Tibial nerve (tissue), 4 donors: ENCODE data around the gene MKLN1. TPM values are rescaled to one million over a fixed set of nuclear protein-coding genes. Genes with fewer than 3 reads are reported as not detected.

Source experiments
- DNase-seq, 2 donors: peaks; one replicate each; pipeline ENCODE4 v3.0.0-alpha.2; 2019; ENCODE audit warnings: low spot score in 2 of 2
- H3K27ac ChIP-seq, 4 donors: fragments of 200-600 bp; sonication (generic) in 3 of 4; one replicate each; pipeline ENCODE4 v1.5.1; 2017 to 2019; ENCODE audit warnings: mild to moderate bottlenecking in 1 of 4
- H3K27me3 ChIP-seq, 2 donors: fragments of 200-600 bp; sonication (generic) in 1 of 2; one replicate each; pipeline versions ENCODE4 v1.5.1 to v1.6.0; 2017 to 2019
- H3K36me3 ChIP-seq, 3 donors: fragments of 200-600 bp; sonication (generic); one replicate each; pipeline ENCODE4 v1.5.1; 2018 to 2019
- H3K4me1 ChIP-seq, 4 donors: fragments of 200-600 bp; sonication (generic) in 3 of 4; one replicate each; pipeline ENCODE4 v1.5.1; 2017 to 2019
- H3K4me3 ChIP-seq, 4 donors: fragments of 200-600 bp; sonication (generic) in 3 of 4; one replicate each; pipeline ENCODE4 v1.5.1; 2017 to 2019; ENCODE audit warnings: mild to moderate bottlenecking in 1 of 4, moderate library complexity in 1 of 4
- H3K9me3 ChIP-seq, 4 donors: fragments of 200-600 bp; sonication (generic) in 3 of 4; one replicate each; pipeline ENCODE4 v1.5.1; 2017 to 2019
- EP300 ChIP-seq, 2 donors: sonication (generic); formaldehyde crosslinking; IDR thresholded peaks; one replicate each; pipeline ENCODE4 v1.6.1; 2017; ENCODE audit warnings: antibody characterized with exemption in 2 of 2, mild to moderate bottlenecking in 1 of 2
- POLR2A ChIP-seq, 2 donors: fragments of 450-650 bp; IDR thresholded peaks; one replicate each; pipeline ENCODE4 v1.6.1; 2017; ENCODE audit warnings: antibody characterized with exemption in 2 of 2, mild to moderate bottlenecking in 2 of 2, moderate library complexity in 2 of 2
- WGBS, 2 donors: methylation state at CpG; one replicate each; pipeline ENCODE4 v1.1.5; 2018; 5-methylcytosine and 5-hydroxymethylcytosine counted together
- total RNA-seq, 4 donors: library from RNA; depleted of rRNA; stranded (reverse); fragments of >200 nt; gene quantifications; one replicate each; pipeline ENCODE4 v1.1.0, GENCODE V29; 2016
- TF ChIP-seq, protein P1 (sequence below), 5 experiments: fragments of 200-600 bp in 3 of 5; fragments of 450-650 bp in 2 of 5; sonication (generic) in 3 of 5; IDR thresholded peaks; one replicate each; pipeline ENCODE4 v1.5.1; 2016 to 2019; ENCODE audit warnings: antibody characterized with exemption in 5 of 5, mild to moderate bottlenecking in 3 of 5, moderate library complexity in 2 of 5

The MKLN1 gene
- total RNA-seq, 4 donors from 2014 or later, result 86.4 to 143 (median 95.0) TPM

DNA sequence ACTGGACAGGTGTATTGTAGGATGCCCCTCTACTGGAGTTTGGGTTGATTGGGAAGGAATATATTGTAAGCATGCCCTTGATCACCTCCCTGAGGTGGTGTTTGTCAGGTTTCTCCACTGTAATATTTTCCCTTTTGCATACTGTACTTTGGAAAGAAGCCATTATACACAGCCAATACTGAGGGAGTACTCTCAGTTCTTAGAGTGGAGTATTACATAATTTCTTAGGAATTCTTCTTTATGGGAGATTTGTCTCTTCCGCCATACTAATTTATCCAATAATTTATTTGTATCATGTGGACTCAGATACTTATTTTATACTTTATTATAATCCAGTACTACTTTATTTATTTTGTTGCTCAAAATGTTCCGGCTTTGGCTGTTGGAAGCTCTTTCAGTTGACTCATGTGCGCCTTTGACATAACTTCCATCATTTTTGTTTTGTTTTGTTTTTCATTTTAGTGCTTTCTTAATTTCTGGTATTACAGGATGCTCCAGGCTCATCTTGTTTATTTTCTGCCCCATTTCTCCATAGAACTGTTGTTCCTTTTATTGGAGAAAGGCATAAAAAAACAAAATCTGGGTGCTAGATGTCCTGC, 29.7 kb downstream of the MKLN1 start:
- peaks cover 0 to 79% (median 20%) of the 10 kb centered on the region in 4 donors for H3K4me1 ChIP-seq
- H3K27ac ChIP-seq, result peak overlapping the region in 2 of 4 donors; percentile 40 to 58
- no peaks in the 10 kb centered on the region for H3K9me3 ChIP-seq

DNA sequence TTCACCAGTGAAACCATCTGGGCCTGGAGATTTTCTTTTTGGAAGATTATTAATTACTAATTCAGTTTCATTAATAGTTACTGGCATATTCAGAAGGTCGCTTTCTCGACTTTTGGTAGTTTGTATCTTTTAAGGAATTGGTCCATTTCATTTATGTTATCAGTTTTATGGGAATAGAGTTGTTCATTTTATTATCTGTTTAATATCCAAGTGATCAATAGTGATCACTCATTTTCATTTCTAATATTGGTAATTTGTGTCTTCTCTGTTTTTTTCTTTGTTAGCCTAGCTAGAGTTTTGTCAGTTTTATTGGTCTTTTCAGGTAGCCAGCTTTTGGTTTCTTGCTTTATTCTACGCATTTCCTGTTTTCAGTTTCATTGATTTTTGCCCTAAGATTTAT, 31.0 kb downstream of the MKLN1 start:
- no peaks in the 10 kb centered on the region for H3K36me3 ChIP-seq
- no peaks in the 10 kb centered on the region for H3K9me3 ChIP-seq
- H3K4me1 ChIP-seq, result peaks cover 0 to 78% (median 20%) of the 10 kb centered on the region in 4 donors
- WGBS, 2 donors, result 95 to 99% methylated on average over 3 of the region's 3 CpGs
- TF ChIP-seq, protein P1, sequence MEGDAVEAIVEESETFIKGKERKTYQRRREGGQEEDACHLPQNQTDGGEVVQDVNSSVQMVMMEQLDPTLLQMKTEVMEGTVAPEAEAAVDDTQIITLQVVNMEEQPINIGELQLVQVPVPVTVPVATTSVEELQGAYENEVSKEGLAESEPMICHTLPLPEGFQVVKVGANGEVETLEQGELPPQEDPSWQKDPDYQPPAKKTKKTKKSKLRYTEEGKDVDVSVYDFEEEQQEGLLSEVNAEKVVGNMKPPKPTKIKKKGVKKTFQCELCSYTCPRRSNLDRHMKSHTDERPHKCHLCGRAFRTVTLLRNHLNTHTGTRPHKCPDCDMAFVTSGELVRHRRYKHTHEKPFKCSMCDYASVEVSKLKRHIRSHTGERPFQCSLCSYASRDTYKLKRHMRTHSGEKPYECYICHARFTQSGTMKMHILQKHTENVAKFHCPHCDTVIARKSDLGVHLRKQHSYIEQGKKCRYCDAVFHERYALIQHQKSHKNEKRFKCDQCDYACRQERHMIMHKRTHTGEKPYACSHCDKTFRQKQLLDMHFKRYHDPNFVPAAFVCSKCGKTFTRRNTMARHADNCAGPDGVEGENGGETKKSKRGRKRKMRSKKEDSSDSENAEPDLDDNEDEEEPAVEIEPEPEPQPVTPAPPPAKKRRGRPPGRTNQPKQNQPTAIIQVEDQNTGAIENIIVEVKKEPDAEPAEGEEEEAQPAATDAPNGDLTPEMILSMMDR (IDR thresholded peaks at IDR 0.05), result no peak
- TF ChIP-seq EP300 (IDR thresholded peaks at IDR 0.05), result no peak
- TF ChIP-seq POLR2A (IDR thresholded peaks at IDR 0.05), result no peak
- no peak for DNase-seq
- no peak overlapping the region for H3K4me3 ChIP-seq
- H3K27ac ChIP-seq, result no peak overlapping the region
- H3K27me3 ChIP-seq, result no peaks in the 10 kb centered on the region

More for the DNA sequence above, 29.7 kb downstream of the MKLN1 start:
- DNase-seq, result no peak
- Histone ChIP-seq H3K36me3 (no peaks in the 10 kb centered on the region), H3K4me3 (no peak overlapping the region), H3K27me3 (no peaks in the 10 kb centered on the region)
- TF ChIP-seq EP300 (IDR thresholded peaks at IDR 0.05) (no peak), POLR2A (IDR thresholded peaks at IDR 0.05) (no peak)
- TF ChIP-seq, protein P1 (IDR thresholded peaks at IDR 0.05), result no peak
- 85% methylated on average over 3 of the region's 3 CpGs for WGBS, 2 donors

DNA sequence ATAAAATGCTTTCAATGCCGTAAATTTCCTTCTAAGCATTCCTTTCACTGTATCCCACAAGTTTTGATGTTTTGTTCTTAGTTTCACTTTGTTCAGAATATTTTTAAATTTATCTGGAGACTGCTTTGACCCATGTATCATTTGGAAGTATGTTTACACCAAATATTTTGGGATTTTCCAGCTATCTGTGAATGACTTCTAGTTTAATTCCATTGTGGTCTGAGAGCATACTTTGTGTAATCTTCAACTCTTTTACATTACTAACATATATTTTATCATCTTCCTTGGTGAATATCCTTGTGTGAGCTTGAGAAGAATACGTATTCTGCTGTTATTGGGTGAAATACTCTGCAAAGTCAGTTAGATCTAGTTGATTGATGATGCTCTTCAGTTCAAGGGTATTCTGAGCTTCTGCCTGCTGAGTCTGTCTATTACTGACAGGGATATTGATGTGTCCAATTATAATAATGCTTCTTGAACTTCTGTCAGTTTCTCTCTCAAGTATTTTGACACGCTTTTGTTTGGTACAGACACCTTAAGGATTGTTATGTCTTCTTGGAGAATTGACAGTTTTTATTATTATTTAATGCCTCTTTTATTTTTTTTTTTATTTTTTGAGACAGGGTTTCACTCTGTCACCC, 31.6 kb downstream of the MKLN1 start:
- no peaks in the 10 kb centered on the region for H3K27me3 ChIP-seq
- no peak overlapping the region for H3K4me3 ChIP-seq
- no peak overlapping the region for H3K27ac ChIP-seq
- WGBS, 2 donors, result 82 to 87% methylated on average over 3 of the region's 3 CpGs
- peaks cover 0 to 77% (median 22%) of the 10 kb centered on the region in 4 donors for H3K4me1 ChIP-seq
- no peak for DNase-seq
- H3K36me3 ChIP-seq, result no peaks in the 10 kb centered on the region
- no peaks in the 10 kb centered on the region for H3K9me3 ChIP-seq
- TF ChIP-seq POLR2A (IDR thresholded peaks at IDR 0.05) (no peak), EP300 (IDR thresholded peaks at IDR 0.05) (no peak)
- TF ChIP-seq, protein P1 (IDR thresholded peaks at IDR 0.05), result no peak

DNA sequence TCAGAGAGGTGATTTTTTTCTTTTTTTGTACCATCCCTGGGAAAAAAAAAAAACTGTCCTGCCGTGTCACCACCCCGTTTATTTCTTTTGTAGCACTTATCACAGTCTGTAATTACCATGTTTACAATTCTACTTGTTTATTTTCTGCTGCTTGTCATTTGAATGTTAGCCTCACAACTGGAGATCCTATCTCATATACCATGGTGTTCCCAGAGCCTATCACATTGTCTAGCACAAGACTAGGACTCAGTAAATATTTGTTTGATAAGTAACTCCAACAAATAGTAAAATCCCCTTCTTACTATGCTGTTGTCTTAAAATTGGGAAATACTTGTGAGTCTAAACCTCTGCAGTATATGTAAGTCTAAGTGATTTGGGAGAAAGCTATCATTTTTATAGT, 36.0 kb downstream of the MKLN1 start:
- Histone ChIP-seq H3K27ac (no peak overlapping the region), H3K4me1 (peaks cover 0 to 70% (median 17%) of the 10 kb centered on the region in 4 donors), H3K4me3 (no peak overlapping the region), H3K27me3 (no peaks in the 10 kb centered on the region), H3K9me3 (no peaks in the 10 kb centered on the region), H3K36me3 (no peaks in the 10 kb centered on the region)
- 62 to 66% methylated on average over 2 of the region's 2 CpGs for WGBS, 2 donors
- no peak for DNase-seq
- TF ChIP-seq POLR2A (IDR thresholded peaks at IDR 0.05) (no peak), EP300 (IDR thresholded peaks at IDR 0.05) (no peak)
- TF ChIP-seq, protein P1 (IDR thresholded peaks at IDR 0.05), result no peak

DNA sequence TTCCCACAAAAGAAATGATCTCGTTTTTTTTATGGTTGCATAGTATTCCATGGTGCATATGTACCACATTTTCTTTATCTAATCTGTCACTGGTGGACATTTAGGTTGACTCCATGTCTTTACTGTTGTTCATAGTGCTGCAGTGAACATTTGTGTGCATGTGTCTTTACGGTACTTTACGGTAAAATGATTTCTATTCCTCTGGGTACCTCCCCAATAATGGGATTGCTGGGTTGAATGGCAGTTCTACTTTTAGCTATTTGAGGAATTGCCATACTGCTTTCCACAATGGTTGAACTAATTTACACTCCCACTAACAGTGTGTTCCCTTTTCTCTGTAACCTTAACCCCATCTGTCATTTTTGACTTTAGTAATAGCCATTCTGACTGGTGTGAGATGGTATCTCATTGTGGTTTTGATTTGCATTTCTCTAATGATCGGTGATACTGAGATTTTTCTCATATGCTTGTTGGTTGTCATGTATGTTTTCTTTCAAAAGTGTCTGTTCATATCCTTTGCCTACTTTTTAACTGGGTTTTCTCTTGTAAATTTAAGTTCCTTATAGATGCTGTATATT, 37.2 kb downstream of the MKLN1 start:
- Histone ChIP-seq H3K4me1 (peaks cover 0 to 71% (median 12%) of the 10 kb centered on the region in 4 donors), H3K9me3 (no peaks in the 10 kb centered on the region), H3K27me3 (no peaks in the 10 kb centered on the region), H3K36me3 (no peaks in the 10 kb centered on the region), H3K4me3 (no peak overlapping the region), H3K27ac (no peak overlapping the region)
- 91 to 95% methylated on average over 4 of the region's 4 CpGs for WGBS, 2 donors
- DNase-seq, result no peak
- TF ChIP-seq, protein P1 (IDR thresholded peaks at IDR 0.05), result no peak
- no peak for TF ChIP-seq POLR2A (IDR thresholded peaks at IDR 0.05)
- no peak for TF ChIP-seq EP300 (IDR thresholded peaks at IDR 0.05)
